A673 (cell line): ENCODE data around the gene SLC29A3. TPM values are rescaled to one million over a fixed set of nuclear protein-coding genes. Genes with fewer than 3 reads are reported as not detected.
A peak's percentile ranks its signal among the peaks of the same experiment; 100 is the strongest.

ENCODE experiments used
- BruUV-seq: library from RNA; stranded (reverse); fragments of 400-500 nt; replicated peaks from 2 replicates; lab custom pipeline; 2021; lab: Mats Ljungman, UMichigan
- CTCF ChIA-PET: fragments of 300-600 bp; sonication (Branson Sonifier 250); formaldehyde crosslinking; loops from one replicate; lab custom pipeline; 2022; ENCODE audit warnings: antibody characterized with exemption; lab: Charles Lee
- POLR2A ChIA-PET: fragments of 300-600 bp; sonication (Branson Sonifier 250); formaldehyde crosslinking; loops from one replicate; lab custom pipeline; 2022; ENCODE audit warnings: antibody characterized with exemption; ENCODE audit not compliant: low non-redundant PET; lab: Charles Lee
- DNase-seq: peaks from one replicate; pipeline ENCODE4 v3.0.0-alpha.2; 2015; ENCODE audit warnings: low spot score
- H3K27ac ChIP-seq: fragments of 200-600 bp; sonication (generic); 2 replicates; pipeline ENCODE4 v1.5.1; 2016; ENCODE audit warnings: mixed run types, low read depth, mild to moderate bottlenecking, mixed read lengths, antibody characterized with exemption, low read length; ENCODE audit not compliant: poor library complexity, severe bottlenecking
- H3K27me3 ChIP-seq: fragments of 200-600 bp; sonication (generic); replicated peaks from 2 replicates; pipeline ENCODE4 v1.6.1; 2017; ENCODE audit warnings: mixed run types, low read depth, mild to moderate bottlenecking, mixed read lengths, antibody characterized with exemption, low read length; ENCODE audit not compliant: insufficient read depth, poor library complexity
- H3K36me3 ChIP-seq: fragments of 200-600 bp; sonication (generic); 2 replicates; pipeline ENCODE4 v1.6.1; 2016; ENCODE audit warnings: mixed run types, mild to moderate bottlenecking, mixed read lengths, antibody characterized with exemption, low read length; ENCODE audit not compliant: insufficient read depth, poor library complexity, severe bottlenecking
- H3K4me1 ChIP-seq: fragments of 200-600 bp; sonication (generic); 2 replicates; pipeline ENCODE4 v1.6.1; 2017; ENCODE audit warnings: mixed run types, mild to moderate bottlenecking, mixed read lengths, antibody characterized with exemption, low read length; ENCODE audit not compliant: insufficient read depth, poor library complexity, severe bottlenecking
- H3K4me3 ChIP-seq: fragments of 200-600 bp; sonication (generic); 2 replicates; pipeline ENCODE4 v1.5.1; 2016; ENCODE audit warnings: low read depth, mixed run types, mild to moderate bottlenecking, mixed read lengths, low read length; ENCODE audit not compliant: poor library complexity, severe bottlenecking
- H3K9me3 ChIP-seq: fragments of 200-600 bp; sonication (generic); 2 replicates; pipeline ENCODE4 v1.6.1; 2016; ENCODE audit warnings: mixed run types, low read depth, mild to moderate bottlenecking, mixed read lengths, antibody characterized with exemption, low read length; ENCODE audit not compliant: poor library complexity, severe bottlenecking
- CTCF ChIP-seq: fragments of 300-800, 200-600 bp; sonication (generic); conservative IDR thresholded peaks from 2 replicates; pipeline ENCODE4 v1.5.1; 2017; ENCODE audit warnings: low read depth, mild to moderate bottlenecking, antibody characterized with exemption, low read length, moderate library complexity, mixed read lengths
- EZH2 ChIP-seq: fragments of 200-600 bp; sonication (generic); IDR thresholded peaks from 2 replicates; pipeline ENCODE4 v1.6.1; 2017; ENCODE audit warnings: borderline replicate concordance, low read depth, mild to moderate bottlenecking, mixed read lengths, antibody characterized with exemption, low read length; ENCODE audit not compliant: poor library complexity, severe bottlenecking
- intact Hi-C: fragments of 100-400 bp; cut with micrococcal nuclease; formaldehyde crosslinking; loops from one replicate; pipeline ENCODE4 v1.10.0; 2022; ENCODE audit not compliant: unreplicated experiment
- total RNA-seq: library from RNA; stranded (reverse); gene quantifications from 2 replicates; pipeline ENCODE4 v1.2.3, GENCODE V29; 2021

Gene SLC29A3
- total RNA-seq, 1 experiment from 2014 or later = 6.1 TPM

GRCh38 chr10:71277914-71278665 is 41.0 kb upstream of the SLC29A3 start:
- ChIA-PET POLR2A (interaction anchor here (0.6 kb wide), 1 partner anchor 287 kb away, joined by 3 read pairs; no protein-coding TSS in a partner anchor), CTCF (no interaction called here)
- Histone ChIP-seq H3K9me3 (no peaks in the 10 kb centered on the region), H3K27ac (peak overlapping the region; percentile 63), H3K27me3 (no peaks in the 10 kb centered on the region), H3K4me3 (no peak overlapping the region), H3K36me3 (no peaks in the 10 kb centered on the region), H3K4me1 (peaks cover 29% of the 10 kb centered on the region)
- DNase-seq = no peak
- no TSS peak for BruUV-seq
- no peak for TF ChIP-seq EZH2
- TF ChIP-seq CTCF = no peak
- intact Hi-C loops = no loop called here

- CTCF ChIA-PET = interaction anchor here (1.3 kb wide), 1 partner anchor 9 kb away, joined by 8 read pairs; no protein-coding TSS in a partner anchor
- no peak overlapping the region for H3K4me3 ChIP-seq
- TF ChIP-seq EZH2 (no peak), CTCF (no peak)
- intact Hi-C loops = no loop called here
- peaks cover 29% of the 10 kb centered on the region for H3K4me1 ChIP-seq
- H3K9me3 ChIP-seq = no peaks in the 10 kb centered on the region
- no peak for DNase-seq
- H3K27me3 ChIP-seq = no peaks in the 10 kb centered on the region
- H3K27ac ChIP-seq = peak overlapping the region; percentile 63
- POLR2A ChIA-PET = interaction anchor here (0.6 kb wide), 1 partner anchor 65 kb away, joined by 3 read pairs; no protein-coding TSS in a partner anchor
- H3K36me3 ChIP-seq = no peaks in the 10 kb centered on the region
- no TSS peak for BruUV-seq
These were observed 40.1 kb upstream of the SLC29A3 start for GRCh38 chr10:71278691-71279588.

- TF ChIP-seq EZH2 (no peak), CTCF (no peak)
- Histone ChIP-seq H3K36me3 (no peaks in the 10 kb centered on the region), H3K27ac (peak overlapping the region; percentile 63), H3K4me1 (peaks cover 29% of the 10 kb centered on the region), H3K9me3 (no peaks in the 10 kb centered on the region), H3K27me3 (no peaks in the 10 kb centered on the region), H3K4me3 (no peak overlapping the region)
- BruUV-seq = no TSS peak
- intact Hi-C loops = loop anchor here (10.0 kb wide), 1 partner anchor 725 kb away; no protein-coding TSS in a partner anchor
- POLR2A ChIA-PET = interaction anchor here (0.6 kb wide), 2 partner anchors 12 to 66 kb away, joined by 3 to 4 read pairs; no protein-coding TSS in a partner anchor
- DNase-seq = peak; percentile 65
- CTCF ChIA-PET = interaction anchor here (1.3 kb wide), 1 partner anchor 9 kb away, joined by 8 read pairs; no protein-coding TSS in a partner anchor
These were observed 39.4 kb upstream of the SLC29A3 start for GRCh38 chr10:71279590-71280170.
